Testis (tissue), 3 donors: ENCODE data around the gene ZSCAN26. TPM values are rescaled to one million over a fixed set of nuclear protein-coding genes. Genes with fewer than 3 reads are reported as not detected.

Experiments used
- DNase-seq: peaks from one replicate; pipeline ENCODE4 v3.0.0-alpha.2; 2019
- H3K27ac ChIP-seq, 2 donors: fragments of 200-600 bp; sonication (generic); one replicate each; pipeline ENCODE4 v1.5.1; 2019
- H3K27me3 ChIP-seq: fragments of 200-600 bp; sonication (generic); one replicate; pipeline ENCODE4 v1.5.1; 2019
- H3K36me3 ChIP-seq: fragments of 200-600 bp; sonication (generic); one replicate; pipeline ENCODE4 v1.5.1; 2017; ENCODE audit warnings: low read depth; ENCODE audit errors: missing control alignments
- H3K4me1 ChIP-seq: fragments of 200-600 bp; sonication (generic); one replicate; pipeline ENCODE4 v1.5.1; 2019
- H3K4me3 ChIP-seq, 2 donors: fragments of 200-600 bp; sonication (generic); one replicate each; pipeline ENCODE4 v1.5.1; 2017 to 2019
- H3K9me3 ChIP-seq: fragments of 200-600 bp; sonication (generic); one replicate; pipeline ENCODE4 v1.5.1; 2017
- CTCF ChIP-seq, 3 experiments: fragments of 450-650 bp in 2 of 3; fragments of 200-600 bp in 1 of 3; sonication (generic) in 1 of 3; IDR thresholded peaks; one replicate each; pipeline ENCODE4 v1.5.1; 2016 to 2019; ENCODE audit warnings: antibody characterized with exemption in 3 of 3, mild to moderate bottlenecking in 2 of 3, moderate library complexity in 1 of 3
- POLR2A ChIP-seq: fragments of 450-650 bp; IDR thresholded peaks from one replicate; pipeline ENCODE4 v1.6.1; 2017; ENCODE audit warnings: antibody characterized with exemption, mild to moderate bottlenecking, moderate library complexity
- WGBS, 2 donors: methylation state at CpG; one replicate each; pipeline ENCODE4 v1.1.5; 2018; 5-methylcytosine and 5-hydroxymethylcytosine counted together
- intact Hi-C: fragments of 100-400 bp; cut with DNase I; formaldehyde crosslinking; loops from one replicate; pipeline ENCODE4 v1.15.1; 2023; ENCODE audit warnings: low total_unique reads
- polyA plus RNA-seq: library from polyadenylated mRNA; stranded (reverse); fragments of 350-450 nt; fragmentation: Illumina TruSeq; extraction: RNeasy Lipid Tissue Mini Kit (QIAGEN cat#74804); gene quantifications from one replicate; pipeline ENCODE4 v1.2.3, GENCODE V29; 2014; ENCODE audit warnings: low read depth, low replicate concordance; ENCODE audit not compliant: insufficient read depth
- total RNA-seq, 2 donors: library from RNA; depleted of rRNA; stranded (reverse); fragments of >200 nt; gene quantifications; one replicate each; pipeline ENCODE4 v1.2.3, GENCODE V29; 2016

ZSCAN26 gene
- total and polyA plus RNA-seq, 3 donors from 2014 or later, result 11.4 to 26.1 (median 16.4) TPM

DNA sequence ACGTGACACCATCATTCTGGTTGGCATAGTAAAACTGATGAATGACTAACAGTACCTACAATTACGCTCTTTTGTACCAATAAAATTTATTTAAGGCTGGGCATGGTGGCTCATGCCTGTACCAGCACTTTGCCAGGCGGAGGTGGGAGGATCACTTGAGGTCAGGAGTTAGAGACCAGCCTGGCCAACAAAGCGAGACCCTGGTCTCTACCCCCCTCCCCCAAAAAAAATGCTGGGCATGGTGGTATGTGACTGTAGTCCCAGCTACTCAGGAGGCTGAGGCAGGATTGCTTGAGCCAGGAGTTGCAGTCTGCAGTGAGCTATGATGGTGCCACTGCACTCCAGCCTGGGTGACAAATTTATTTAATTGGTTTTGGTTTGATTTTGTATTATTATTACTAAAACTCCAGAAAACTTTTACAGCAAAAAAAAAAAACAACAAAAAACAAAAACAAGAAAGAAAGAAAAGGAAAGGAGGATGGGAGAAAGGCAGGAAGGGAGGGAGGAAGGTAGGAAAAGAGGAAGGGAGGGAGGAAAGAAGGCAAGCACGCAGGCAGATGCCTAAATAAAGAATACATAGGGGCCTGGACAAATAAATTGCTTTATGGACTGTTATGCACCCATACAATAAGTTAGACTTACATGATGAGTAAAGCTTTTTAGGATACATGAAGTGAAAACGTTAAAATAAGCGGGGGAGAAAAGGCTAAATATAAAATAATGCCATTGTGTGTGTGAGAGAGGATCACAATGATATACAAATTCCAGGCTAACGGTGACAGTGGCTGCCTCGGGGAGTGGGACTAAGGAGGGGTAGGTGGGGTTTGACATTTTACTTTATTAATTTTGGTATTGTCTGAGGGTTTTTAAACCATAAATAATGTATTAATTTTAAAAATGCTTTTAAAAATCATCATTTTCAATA lies 42.5 kb upstream of the ZSCAN26 start:
- Histone ChIP-seq H3K27me3 (no peaks in the 10 kb centered on the region), H3K27ac (peak overlapping the region; percentile 79 to 87), H3K9me3 (no peaks in the 10 kb centered on the region), H3K36me3 (no peaks in the 10 kb centered on the region), H3K4me3 (peak overlapping the region; percentile 74 to 92), H3K4me1 (no peaks in the 10 kb centered on the region)
- 49 to 50% methylated on average over 9 of the region's 9 CpGs for WGBS, 2 donors
- intact Hi-C loops, result no loop called here
- no peak for DNase-seq
- TF ChIP-seq CTCF (IDR thresholded peaks at IDR 0.05) (no peak), POLR2A (no peak)

DNA sequence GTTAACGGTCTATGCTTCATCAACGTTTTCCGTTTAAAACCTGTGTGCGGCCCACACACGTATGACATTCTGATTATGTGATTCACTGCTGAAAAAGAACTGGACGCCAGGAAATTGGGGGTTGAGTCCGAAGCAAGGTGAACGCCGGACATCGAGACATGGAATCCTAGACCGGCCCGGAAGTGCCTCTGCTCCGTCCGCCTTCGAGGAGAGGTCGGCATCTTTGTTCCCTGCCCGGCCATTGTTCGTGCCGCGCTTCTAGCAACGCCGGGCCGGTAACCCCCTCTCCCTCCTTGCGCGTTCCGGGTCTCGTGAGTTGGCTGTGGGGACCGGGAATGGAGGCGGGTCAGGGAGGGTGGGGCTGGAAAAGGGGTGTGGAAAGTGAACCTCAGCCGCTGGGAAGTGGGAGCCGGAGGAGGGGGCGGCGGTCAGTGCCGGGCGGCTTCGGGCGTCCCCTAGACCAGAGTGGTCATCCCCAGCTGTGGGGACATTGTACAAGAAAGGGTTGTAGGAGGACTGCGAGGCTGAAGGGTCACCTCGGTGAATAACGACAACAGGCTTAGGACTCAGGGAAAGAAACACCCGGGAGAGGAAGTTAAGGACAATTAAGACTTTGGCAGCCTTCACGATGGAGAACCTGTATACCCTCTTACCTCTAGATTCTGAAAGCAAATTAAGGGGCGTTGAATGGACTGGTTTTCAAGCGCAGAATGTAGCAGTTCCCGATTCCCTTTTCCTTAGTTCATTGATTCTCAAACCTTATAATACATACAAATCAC lies 41.7 kb upstream of the ZSCAN26 start, which contains the start of gene ZSCAN9:
ZSCAN9 (plus strand) TSS at position 220 of the 779 bp plus-strand sequence. CDS start 1,810 bp downstream, outside the sequence.
- Histone ChIP-seq H3K9me3 (no peaks in the 10 kb centered on the region), H3K4me1 (no peaks in the 10 kb centered on the region), H3K27me3 (no peaks in the 10 kb centered on the region), H3K27ac (peak within 1 kb of the TSS; percentile 79 to 87), H3K36me3 (no peaks in the 10 kb centered on the region), H3K4me3 (peak within 1 kb of the TSS; percentile 74 to 92)
- peak; percentile 92 for DNase-seq
- intact Hi-C loops, result no loop called here
- TF ChIP-seq POLR2A, result no peak
- no peak for TF ChIP-seq CTCF (IDR thresholded peaks at IDR 0.05)
- WGBS, 2 donors, result 0 to 1% methylated on average over 34 to 45 of the region's 45 CpGs

DNA sequence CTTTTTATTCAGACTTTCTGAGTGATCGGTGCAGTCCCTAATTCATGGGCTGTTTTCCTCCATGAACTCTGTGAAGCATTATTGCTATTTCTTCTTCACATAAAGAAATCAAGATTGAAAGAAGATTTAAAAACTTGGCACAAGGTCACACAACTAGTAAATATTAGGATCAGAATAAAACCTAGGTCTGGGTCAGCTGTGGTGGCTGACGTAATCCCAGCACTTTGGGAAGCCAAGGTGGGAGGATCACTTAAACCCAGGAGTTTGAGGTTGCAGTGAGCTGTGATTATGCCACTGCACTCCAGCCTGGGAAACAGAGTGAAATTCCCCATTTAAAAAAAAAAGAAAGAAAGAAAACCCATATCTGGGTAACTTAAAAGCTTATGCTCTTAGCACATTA lies 40.5 kb upstream of the ZSCAN26 start:
- Histone ChIP-seq H3K4me1 (no peaks in the 10 kb centered on the region), H3K4me3 (no peak overlapping the region), H3K27ac (no peak overlapping the region), H3K36me3 (no peaks in the 10 kb centered on the region), H3K9me3 (no peaks in the 10 kb centered on the region), H3K27me3 (no peaks in the 10 kb centered on the region)
- intact Hi-C loops, result no loop called here
- TF ChIP-seq POLR2A (no peak), CTCF (IDR thresholded peaks at IDR 0.05) (no peak)
- DNase-seq, result no peak
- WGBS, 2 donors, result 75 to 84% methylated on average over 2 of the region's 2 CpGs

- H3K27me3 ChIP-seq, result no peaks in the 10 kb centered on the region
- H3K4me1 ChIP-seq, result no peaks in the 10 kb centered on the region
- no peaks in the 10 kb centered on the region for H3K36me3 ChIP-seq
- no peak overlapping the region for H3K4me3 ChIP-seq
- 90 to 97% methylated on average over 11 of the region's 11 CpGs for WGBS, 2 donors
- intact Hi-C loops, result no loop called here
- no peaks in the 10 kb centered on the region for H3K9me3 ChIP-seq
- DNase-seq, result no peak
- TF ChIP-seq CTCF (IDR thresholded peaks at IDR 0.05) (no peak), POLR2A (no peak)
- H3K27ac ChIP-seq, result no peak overlapping the region
Measured at GRCh38 chr6:28232785-28233184, 34.2 kb upstream of the ZSCAN26 start.
